Caki2 (cell line): Measurements from ENCODE around the gene WDPCP. TPM values are rescaled to one million over a fixed set of nuclear protein-coding genes. Genes with fewer than 3 reads are reported as not detected.
A peak's percentile ranks its signal among the peaks of the same experiment; 100 is the strongest.
"Not testable (repeated sequence)": the region's sequence is repeated elsewhere in the genome, so short reads cannot be mapped to it uniquely, and the experiment has no call there.

Source experiments
- DNase-seq: peaks from one replicate; pipeline ENCODE4 v3.0.0-alpha.2; 2015; ENCODE audit warnings: low read depth
- in situ Hi-C: cut with HindIII; loops from 2 replicates; pipeline ENCODE4 v1.10.0; 2016; ENCODE audit warnings: low sequenced_read_pairs, low pct_unique_long_range_greater_than_20kb, mixed read lengths
- total RNA-seq: library from RNA; depleted of rRNA; stranded (reverse); fragments of >200 nt; shearing (Covaris generic); gene quantifications from 2 replicates; pipeline ENCODE4 v1.2.3, GENCODE V29; 2014; ENCODE audit warnings: low replicate concordance

WDPCP gene
- total RNA-seq, 1 experiment from 2014 or later = 4.9 TPM

GRCh38 chr2:63494100-63494499, 94.2 kb downstream of the WDPCP start:
- in situ Hi-C loops = no loop called here
- DNase-seq = no peak

- in situ Hi-C loops = no loop called here
- peak; percentile 9 for DNase-seq
These were observed 100.1 kb downstream of the WDPCP start for GRCh38 chr2:63488118-63488713.

GRCh38 chr2:63486861-63487290, 101.4 kb downstream of the WDPCP start:
- in situ Hi-C loops = no loop called here
- DNase-seq = no peak

- in situ Hi-C loops = no loop called here
These were observed 103.4 kb downstream of the WDPCP start for GRCh38 chr2:63484901-63485300.

GRCh38 chr2:63484481-63484880, 103.8 kb downstream of the WDPCP start:
- no peak for DNase-seq
- in situ Hi-C loops = no loop called here

More at GRCh38 chr2:63484901-63485300, 103.4 kb downstream of the WDPCP start:
- DNase-seq = no peak

GRCh38 chr2:63477686-63478085, 110.6 kb downstream of the WDPCP start:
- in situ Hi-C loops = no loop called here
- DNase-seq = no peak

- DNase-seq, in situ Hi-C loops: not testable (repeated sequence)
These were observed 119.0 kb downstream of the WDPCP start for GRCh38 chr2:63469313-63469712.

GRCh38 chr2:63465633-63466032, 122.6 kb downstream of the WDPCP start:
- in situ Hi-C loops = no loop called here
- DNase-seq = no peak

GRCh38 chr2:63463142-63463541, 125.1 kb downstream of the WDPCP start:
- DNase-seq = no peak
- in situ Hi-C loops = no loop called here

GRCh38 chr2:63446658-63447057, 141.6 kb downstream of the WDPCP start:
- in situ Hi-C loops = no loop called here
- DNase-seq = no peak

- in situ Hi-C loops = no loop called here
These were observed 143.6 kb downstream of the WDPCP start for GRCh38 chr2:63444565-63445288.

GRCh38 chr2:63440612-63441011, 147.7 kb downstream of the WDPCP start:
- in situ Hi-C loops = no loop called here
- DNase-seq = no peak

More at GRCh38 chr2:63444565-63445288, 143.6 kb downstream of the WDPCP start:
- no peak for DNase-seq

GRCh38 chr2:63438181-63438580, 150.1 kb downstream of the WDPCP start:
- no peak for DNase-seq
- in situ Hi-C loops = no loop called here

GRCh38 chr2:63436488-63436887, 151.8 kb downstream of the WDPCP start:
- DNase-seq = no peak
- in situ Hi-C loops = no loop called here

- no peak for DNase-seq
- in situ Hi-C loops = no loop called here
These were observed 153.2 kb downstream of the WDPCP start for GRCh38 chr2:63435070-63435469.

- in situ Hi-C loops = no loop called here
- DNase-seq = no peak
These were observed 154.0 kb downstream of the WDPCP start for GRCh38 chr2:63434024-63435001.

GRCh38 chr2:63432373-63432772, 155.9 kb downstream of the WDPCP start:
- no peak for DNase-seq
- in situ Hi-C loops = no loop called here

GRCh38 chr2:63425606-63426005, 162.7 kb downstream of the WDPCP start:
- no peak for DNase-seq
- in situ Hi-C loops = no loop called here

- in situ Hi-C loops = no loop called here
These were observed 163.2 kb downstream of the WDPCP start for GRCh38 chr2:63425079-63425416.

More at GRCh38 chr2:63425079-63425416, 163.2 kb downstream of the WDPCP start:
- no peak for DNase-seq
